ENCODE results near the gene COG5.

GRCh38 chr7:107274506-107274905, 289.2 kb downstream of the COG5 start:
- TF ChIP-seq, protein P1, sequence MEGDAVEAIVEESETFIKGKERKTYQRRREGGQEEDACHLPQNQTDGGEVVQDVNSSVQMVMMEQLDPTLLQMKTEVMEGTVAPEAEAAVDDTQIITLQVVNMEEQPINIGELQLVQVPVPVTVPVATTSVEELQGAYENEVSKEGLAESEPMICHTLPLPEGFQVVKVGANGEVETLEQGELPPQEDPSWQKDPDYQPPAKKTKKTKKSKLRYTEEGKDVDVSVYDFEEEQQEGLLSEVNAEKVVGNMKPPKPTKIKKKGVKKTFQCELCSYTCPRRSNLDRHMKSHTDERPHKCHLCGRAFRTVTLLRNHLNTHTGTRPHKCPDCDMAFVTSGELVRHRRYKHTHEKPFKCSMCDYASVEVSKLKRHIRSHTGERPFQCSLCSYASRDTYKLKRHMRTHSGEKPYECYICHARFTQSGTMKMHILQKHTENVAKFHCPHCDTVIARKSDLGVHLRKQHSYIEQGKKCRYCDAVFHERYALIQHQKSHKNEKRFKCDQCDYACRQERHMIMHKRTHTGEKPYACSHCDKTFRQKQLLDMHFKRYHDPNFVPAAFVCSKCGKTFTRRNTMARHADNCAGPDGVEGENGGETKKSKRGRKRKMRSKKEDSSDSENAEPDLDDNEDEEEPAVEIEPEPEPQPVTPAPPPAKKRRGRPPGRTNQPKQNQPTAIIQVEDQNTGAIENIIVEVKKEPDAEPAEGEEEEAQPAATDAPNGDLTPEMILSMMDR (IDR thresholded peaks at IDR 0.05): no peak
- TF ChIP-seq POLR2A (IDR thresholded peaks at IDR 0.05): no peak
- TF ChIP-seq POLR2AphosphoS5 (IDR thresholded peaks at IDR 0.05; ENCODE audit: insufficient read depth in 1 of 2, low read depth in 1 of 2): no peak
